Measurements from ENCODE around the gene CEACAM8. TPM values are rescaled to one million over a fixed set of nuclear protein-coding genes. Genes with fewer than 3 reads are reported as not detected.
"Not testable (repeated sequence)": the region's sequence is repeated elsewhere in the genome, so short reads cannot be mapped to it uniquely, and the experiment has no call there.

Gene CEACAM8
- total RNA-seq, 1 experiment from 2014 or later = 0.61 TPM

DNA sequence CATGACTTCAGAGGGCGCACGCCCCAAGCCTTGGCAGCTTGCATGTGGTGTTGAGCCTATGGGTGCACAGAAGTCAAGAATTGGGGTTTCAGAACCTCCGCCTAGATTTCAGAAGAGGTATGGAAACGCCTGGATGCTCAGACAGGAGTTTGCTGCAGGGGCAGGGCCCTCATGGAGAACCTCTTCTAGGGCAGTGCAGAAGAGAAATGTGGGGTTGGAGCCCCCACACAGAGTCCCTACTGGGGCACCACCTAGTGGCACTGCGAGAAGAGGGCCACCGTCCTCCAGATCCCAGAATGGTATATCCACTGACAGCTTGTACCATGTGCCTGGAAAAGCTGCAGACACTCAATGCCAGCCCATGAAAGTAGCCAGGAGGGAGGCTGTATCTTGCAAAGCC lies 44.2 kb downstream of the CEACAM8 start:
- in situ Hi-C loops (cut with HindIII; ENCODE audit: low sequenced_read_pairs); DNase-seq (ENCODE audit: low spot score): not testable (repeated sequence)

GRCh38 chr19:42549067-42549466 lies 45.7 kb downstream of the CEACAM8 start:
- in situ Hi-C loops (cut with HindIII; ENCODE audit: low sequenced_read_pairs); DNase-seq (ENCODE audit: low spot score): not testable (repeated sequence)

- no peak for DNase-seq (ENCODE audit: low spot score)
- in situ Hi-C loops (cut with HindIII; ENCODE audit: low sequenced_read_pairs) = no loop called here
Observed at GRCh38 chr19:42548552-42548951, 46.2 kb downstream of the CEACAM8 start.

- in situ Hi-C loops (cut with HindIII; ENCODE audit: low sequenced_read_pairs) = no loop called here
- no peak for DNase-seq (ENCODE audit: low spot score)
Observed at GRCh38 chr19:42547929-42548328, 46.8 kb downstream of the CEACAM8 start.

GRCh38 chr19:42546831-42547500 lies 47.8 kb downstream of the CEACAM8 start:
- no peak for DNase-seq (ENCODE audit: low spot score)
- in situ Hi-C loops (cut with HindIII; ENCODE audit: low sequenced_read_pairs) = no loop called here

DNA sequence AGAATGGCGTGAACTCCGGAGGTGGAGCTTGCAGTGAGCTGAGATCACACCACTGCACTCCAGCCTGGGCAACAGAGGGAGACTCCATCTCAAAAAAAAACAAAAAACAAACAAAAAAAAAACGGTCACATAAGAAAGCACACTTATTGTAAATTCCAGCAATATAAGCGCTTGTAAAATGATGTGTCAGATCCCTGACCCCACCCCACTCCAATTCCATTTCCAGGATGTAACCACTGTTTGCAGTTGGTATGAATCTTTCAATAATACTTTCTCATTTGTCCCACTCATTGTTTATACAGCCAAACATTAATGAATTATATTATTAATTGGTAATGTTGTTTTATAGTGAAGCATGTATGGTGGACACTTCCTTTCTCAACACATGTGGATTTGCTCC lies 50.6 kb downstream of the CEACAM8 start:
- no peak for DNase-seq (ENCODE audit: low spot score)
- in situ Hi-C loops (cut with HindIII; ENCODE audit: low sequenced_read_pairs) = no loop called here

- in situ Hi-C loops (cut with HindIII; ENCODE audit: low sequenced_read_pairs) = no loop called here
- no peak for DNase-seq (ENCODE audit: low spot score)
Observed at GRCh38 chr19:42542791-42543190, 51.9 kb downstream of the CEACAM8 start.

- DNase-seq (ENCODE audit: low spot score) = no peak
- in situ Hi-C loops (cut with HindIII; ENCODE audit: low sequenced_read_pairs) = no loop called here
Observed at GRCh38 chr19:42540071-42540553, 54.6 kb downstream of the CEACAM8 start.

DNA sequence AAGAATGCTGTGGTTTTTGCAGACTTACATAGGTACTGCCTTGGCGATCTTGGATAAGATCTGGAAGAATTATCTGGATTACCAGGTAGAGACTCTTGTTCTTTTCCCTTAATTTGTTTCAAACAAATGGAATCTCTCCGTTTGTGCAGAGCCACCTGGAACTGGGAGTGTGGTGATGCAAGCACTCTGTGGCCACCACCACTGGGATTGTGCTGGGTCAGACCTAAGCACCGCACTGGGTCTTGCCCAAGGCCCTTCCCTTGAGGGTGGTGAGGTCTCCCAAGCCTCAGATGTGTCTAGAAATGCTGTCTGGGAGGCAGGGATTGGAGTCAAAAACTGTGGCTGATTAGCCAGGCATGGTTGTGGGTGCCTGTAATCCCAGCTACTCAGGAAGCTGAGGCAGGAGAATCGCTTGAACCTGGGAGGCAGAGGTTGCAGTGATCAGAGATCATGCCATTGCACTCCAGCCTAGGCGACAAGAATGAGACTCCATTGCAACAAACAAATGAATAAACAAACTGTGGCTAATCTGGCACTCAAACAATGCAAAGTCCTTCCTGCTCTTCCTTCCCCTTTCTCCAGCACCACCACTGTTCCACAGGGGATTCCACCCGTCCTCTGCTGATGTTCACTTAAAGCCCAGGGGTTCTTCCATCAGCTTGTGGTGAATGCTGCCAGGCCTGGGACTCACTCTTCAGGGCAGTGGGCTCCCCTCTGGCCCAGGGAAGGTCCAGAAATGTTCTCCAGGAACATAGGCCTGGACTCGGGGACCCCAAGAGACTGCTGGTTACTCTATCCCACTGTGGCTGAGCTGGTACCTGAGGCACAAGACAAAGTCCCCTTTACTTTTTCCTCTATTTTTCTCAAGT lies 55.6 kb downstream of the CEACAM8 start:
- DNase-seq (ENCODE audit: low spot score) = no peak
- in situ Hi-C loops (cut with HindIII; ENCODE audit: low sequenced_read_pairs) = no loop called here

DNA sequence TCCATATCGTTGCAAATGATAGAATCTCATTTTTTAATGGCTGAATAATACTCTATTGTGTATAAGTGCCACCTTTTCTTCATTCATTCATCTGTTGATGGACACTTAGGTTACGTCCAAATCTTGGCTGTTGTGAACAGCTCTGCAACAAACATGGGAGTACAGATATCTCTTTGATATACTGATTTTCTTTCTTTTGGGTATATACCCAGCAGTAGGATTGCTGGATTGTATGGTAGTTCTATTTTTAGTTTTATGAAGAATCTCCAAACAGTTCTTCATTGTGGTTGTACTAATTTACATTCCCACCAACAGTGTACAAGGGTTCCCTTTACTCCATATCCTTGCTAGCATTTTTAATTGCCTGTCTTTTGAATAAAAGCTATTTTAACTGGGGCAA lies 59.4 kb downstream of the CEACAM8 start:
- in situ Hi-C loops (cut with HindIII; ENCODE audit: low sequenced_read_pairs); DNase-seq (ENCODE audit: low spot score): not testable (repeated sequence)

DNA sequence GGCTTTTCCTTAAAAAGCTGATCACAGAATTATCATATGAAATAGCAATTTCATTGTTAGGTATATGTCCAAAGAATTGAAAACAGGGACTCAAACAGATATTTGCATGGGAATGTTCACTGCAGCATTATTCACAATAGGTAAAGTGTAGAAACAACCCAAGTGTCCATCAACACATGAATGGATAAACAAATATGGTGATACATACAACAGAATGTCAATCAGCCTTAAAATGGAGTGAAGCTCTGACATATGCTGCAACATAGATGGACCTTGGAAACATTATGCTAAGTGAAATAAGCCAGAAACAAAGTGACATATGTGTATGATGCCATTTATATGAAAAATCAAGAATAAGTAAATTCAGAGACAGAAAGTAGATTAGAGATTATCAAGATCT lies 60.3 kb downstream of the CEACAM8 start:
- in situ Hi-C loops (cut with HindIII; ENCODE audit: low sequenced_read_pairs) = no loop called here
- no peak for DNase-seq (ENCODE audit: low spot score)

GRCh38 chr19:42532891-42533290 lies 61.8 kb downstream of the CEACAM8 start:
- in situ Hi-C loops (cut with HindIII; ENCODE audit: low sequenced_read_pairs) = no loop called here
- peak; percentile 32 for DNase-seq (ENCODE audit: low spot score)

- in situ Hi-C loops (cut with HindIII; ENCODE audit: low sequenced_read_pairs) = no loop called here
- DNase-seq (ENCODE audit: low spot score) = no peak
Observed at GRCh38 chr19:42531313-42531712, 63.4 kb downstream of the CEACAM8 start.

Other genes starting within 250 kb of the CEACAM8 start
- 3.9 TPM in 1 of 2 replicates, not detected in the other for gene CNFN, start 204.6 kb downstream of the CEACAM8 start, total RNA-seq (2014; rRNA removed; shearing (Covaris generic))
- gene LIPE, start 167.5 kb downstream of the CEACAM8 start, total RNA-seq (2014; rRNA removed; shearing (Covaris generic)) = 26.5 and 29.0 TPM in 2 replicates
- not detected in 2 replicates for gene CXCL17, start 152.0 kb downstream of the CEACAM8 start, total RNA-seq (2014; rRNA removed; shearing (Covaris generic))
- gene CEACAM1, start 66.4 kb downstream of the CEACAM8 start, total RNA-seq (2014; rRNA removed; shearing (Covaris generic)) = 0.31 and 1.3 TPM in 2 replicates
- gene PSG3, start 145.6 kb upstream of the CEACAM8 start, total RNA-seq (2014; rRNA removed; shearing (Covaris generic)) = 64.4 and 66.1 TPM in 2 replicates
- gene PSG8, start 170.8 kb upstream of the CEACAM8 start, total RNA-seq (2014; rRNA removed; shearing (Covaris generic)) = 128 and 149 TPM in 2 replicates

All from G401 (cell line).